Non-pigmented ciliary epithelial cell (primary cell): ENCODE measurements around the gene NALCN.
A peak's percentile ranks its signal among the peaks of the same experiment; 100 is the strongest.

Source experiments
- DNase-seq: peaks from one replicate; pipeline ENCODE4 v3.0.0-alpha.2; 2010; ENCODE audit warnings: low read depth

The NALCN gene

GRCh38 chr13:101283782-101284181, 132.5 kb downstream of the NALCN start:
- DNase-seq = no peak

- DNase-seq = no peak
These were observed 143.4 kb downstream of the NALCN start for GRCh38 chr13:101272886-101273285.

- DNase-seq = no peak
These were observed 144.5 kb downstream of the NALCN start for GRCh38 chr13:101271681-101272245.

- no peak for DNase-seq
These were observed 148.7 kb downstream of the NALCN start for GRCh38 chr13:101267656-101268055.

GRCh38 chr13:101265934-101266333, 150.4 kb downstream of the NALCN start:
- no peak for DNase-seq

- no peak for DNase-seq
These were observed 151.4 kb downstream of the NALCN start for GRCh38 chr13:101264931-101265330.

GRCh38 chr13:101262306-101262705, 154.0 kb downstream of the NALCN start:
- DNase-seq = no peak

GRCh38 chr13:101258509-101258908, 157.8 kb downstream of the NALCN start:
- DNase-seq = no peak

- peak; percentile 82 for DNase-seq
These were observed 158.2 kb downstream of the NALCN start for GRCh38 chr13:101258071-101258470.

- DNase-seq = no peak
These were observed 167.4 kb downstream of the NALCN start for GRCh38 chr13:101248739-101249514.

GRCh38 chr13:101242720-101243119, 173.6 kb downstream of the NALCN start:
- no peak for DNase-seq

GRCh38 chr13:101238555-101238954, 177.8 kb downstream of the NALCN start:
- no peak for DNase-seq

- peak; percentile 15 for DNase-seq
These were observed 184.4 kb downstream of the NALCN start for GRCh38 chr13:101231751-101232428.

- DNase-seq = no peak
These were observed 185.9 kb downstream of the NALCN start for GRCh38 chr13:101230271-101230890.

GRCh38 chr13:101219609-101220265, 196.6 kb downstream of the NALCN start:
- DNase-seq = no peak

- no peak for DNase-seq
These were observed 197.8 kb downstream of the NALCN start for GRCh38 chr13:101218484-101218883.

- no peak for DNase-seq
These were observed 199.2 kb downstream of the NALCN start for GRCh38 chr13:101217086-101217485.

- DNase-seq = peak; percentile 40
These were observed 205.0 kb downstream of the NALCN start for GRCh38 chr13:101211261-101211660.

- no peak for DNase-seq
These were observed 205.5 kb downstream of the NALCN start for GRCh38 chr13:101210774-101211173.

GRCh38 chr13:101209206-101209893, 207.0 kb downstream of the NALCN start:
- no peak for DNase-seq

GRCh38 chr13:101205408-101205807, 210.9 kb downstream of the NALCN start:
- DNase-seq = no peak
